HG03342 (cell line): ENCODE measurements around the gene KIAA1671.
"Not testable (repeated sequence)": the region's sequence is repeated elsewhere in the genome, so short reads cannot be mapped to it uniquely, and the experiment has no call there.

Experiments used
- ATAC-seq: cut with Tn5 transposase; IDR thresholded peaks from one replicate; pipeline ENCODE4 v1.9.1; 2021; ENCODE audit warnings: mild to moderate bottlenecking, moderate library complexity; ENCODE audit not compliant: unreplicated experiment

The KIAA1671 gene

GRCh38 chr22:24951942-24952836 lies at the start of gene KIAA1671:
Gene KIAA1671 (plus strand): TSS chr22:24952716. CDS start chr22:25028000, 75,284 bp downstream.
- peak; percentile 83 for ATAC-seq

- ATAC-seq: no peak
Measured at GRCh38 chr22:24905909-24906308, 46.6 kb upstream of the KIAA1671 start.

- not testable (repeated sequence) for ATAC-seq
Measured at GRCh38 chr22:24907101-24907500, 45.4 kb upstream of the KIAA1671 start.

DNA sequence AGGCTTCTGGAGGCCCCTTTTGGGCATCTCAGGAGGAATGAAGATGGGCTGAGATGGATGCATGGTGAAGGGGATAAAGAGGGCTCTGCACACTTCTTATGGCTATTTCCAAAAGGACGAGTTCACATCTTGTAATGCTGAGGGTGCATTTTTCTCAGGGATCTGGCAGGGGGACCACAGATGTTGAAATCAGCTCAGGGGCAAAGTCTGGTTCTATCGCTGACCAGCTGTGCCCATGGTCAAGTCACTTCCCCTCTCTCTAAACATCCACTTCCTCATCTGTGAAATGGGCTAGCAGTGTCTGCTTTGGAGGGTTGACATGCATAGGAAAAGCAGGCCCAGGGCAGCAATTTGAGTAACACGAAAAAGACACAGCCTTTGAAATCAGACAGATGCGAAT lies 32.5 kb upstream of the KIAA1671 start:
- no peak for ATAC-seq

GRCh38 chr22:24925586-24926427 lies 26.7 kb upstream of the KIAA1671 start:
- no peak for ATAC-seq

- ATAC-seq: no peak
Measured at GRCh38 chr22:24926428-24926725, 26.1 kb upstream of the KIAA1671 start.

DNA sequence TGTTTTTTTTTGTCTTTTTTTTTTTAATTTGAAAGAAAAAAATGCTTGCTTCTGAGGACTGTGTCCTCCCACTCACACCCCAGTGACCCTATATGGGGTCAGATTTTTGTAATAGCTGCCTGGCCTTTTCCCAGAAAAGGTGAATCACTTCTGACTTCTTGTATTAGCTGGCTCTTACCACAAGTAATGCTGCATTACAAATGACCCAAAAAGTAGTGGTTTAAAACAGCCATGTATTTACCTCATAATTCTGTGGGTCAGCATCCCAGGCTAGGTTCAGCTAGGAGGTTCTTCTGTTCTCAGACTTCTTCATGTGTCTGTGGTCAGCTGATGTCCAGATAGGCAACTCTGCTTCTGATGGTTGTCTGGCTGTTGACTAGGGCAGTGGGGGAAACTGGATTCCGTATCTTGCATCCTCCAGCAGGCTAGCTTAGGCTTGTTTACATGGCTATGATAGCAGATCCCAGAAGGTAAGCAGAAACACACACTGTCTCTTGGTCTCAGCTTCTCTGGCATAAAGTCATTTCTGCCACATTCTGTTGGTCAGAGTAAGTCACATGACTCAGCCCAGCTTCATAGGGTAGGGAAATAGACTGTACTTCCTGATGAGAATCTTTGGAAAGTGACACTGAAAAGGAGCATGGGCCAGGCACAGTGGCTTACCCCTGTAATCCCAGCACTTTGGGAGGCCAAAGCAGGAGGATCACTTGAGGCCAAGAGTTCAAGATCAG lies 25.5 kb upstream of the KIAA1671 start:
- no peak for ATAC-seq

DNA sequence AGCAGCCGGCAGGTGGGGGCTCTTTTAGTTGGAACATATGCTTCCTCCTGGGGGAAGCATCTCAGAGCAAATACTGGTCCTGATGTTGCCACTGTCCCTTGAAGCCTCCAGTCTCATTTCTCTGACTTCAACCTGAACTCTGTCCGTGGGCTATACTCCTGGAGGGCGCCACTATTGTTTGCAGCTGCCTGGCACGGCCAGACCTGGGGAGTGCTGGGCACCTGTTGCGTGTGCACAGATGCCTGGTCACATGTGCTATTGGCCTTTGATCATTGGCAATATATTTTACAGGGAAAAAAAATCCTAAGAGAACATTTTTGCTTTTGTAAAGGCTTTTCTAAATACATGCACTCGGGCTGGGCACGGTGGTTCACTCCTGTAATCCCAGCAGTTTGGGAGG lies 24.2 kb upstream of the KIAA1671 start:
- ATAC-seq: no peak

GRCh38 chr22:24930678-24931077 lies 21.8 kb upstream of the KIAA1671 start:
- no peak for ATAC-seq

DNA sequence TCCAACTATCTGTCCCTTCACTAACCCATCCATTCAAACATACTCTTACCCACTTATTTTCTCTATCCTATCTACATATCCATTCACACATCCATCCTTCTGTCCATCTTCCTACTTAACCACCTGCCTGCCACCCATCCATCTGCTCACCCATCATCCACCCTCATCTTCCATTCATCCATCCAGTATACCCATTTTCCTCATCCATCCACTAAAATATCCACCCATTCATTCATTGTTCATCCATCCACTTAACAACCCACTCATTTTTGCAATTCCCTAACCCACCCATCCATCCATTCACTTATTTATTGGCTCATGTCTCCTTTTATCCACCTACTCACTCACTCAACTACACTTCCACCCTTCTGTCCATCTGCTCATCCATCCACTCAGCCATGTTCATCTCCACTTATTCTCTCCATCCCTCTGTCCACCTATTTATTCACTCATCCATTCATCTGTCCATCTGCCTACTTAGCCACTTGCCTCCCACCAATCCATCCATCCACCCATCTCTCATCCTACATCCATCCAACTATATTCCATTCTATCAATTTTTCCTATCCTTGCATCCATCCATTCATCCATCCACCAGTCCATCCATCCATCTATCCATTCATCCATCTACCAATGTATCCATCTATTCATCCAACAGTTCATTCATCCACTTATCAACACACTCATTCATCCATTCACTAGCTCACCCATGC lies 16.6 kb upstream of the KIAA1671 start:
- ATAC-seq: no peak

- no peak for ATAC-seq
Measured at GRCh38 chr22:24937114-24937513, 15.4 kb upstream of the KIAA1671 start.

GRCh38 chr22:24938741-24939341 lies 13.7 kb upstream of the KIAA1671 start:
- ATAC-seq: no peak

GRCh38 chr22:24942301-24942700 lies 10.2 kb upstream of the KIAA1671 start:
- no peak for ATAC-seq

GRCh38 chr22:24944217-24944937 lies 8.1 kb upstream of the KIAA1671 start:
- ATAC-seq: no peak

- ATAC-seq: no peak
Measured at GRCh38 chr22:24945430-24945829, 7.1 kb upstream of the KIAA1671 start.

DNA sequence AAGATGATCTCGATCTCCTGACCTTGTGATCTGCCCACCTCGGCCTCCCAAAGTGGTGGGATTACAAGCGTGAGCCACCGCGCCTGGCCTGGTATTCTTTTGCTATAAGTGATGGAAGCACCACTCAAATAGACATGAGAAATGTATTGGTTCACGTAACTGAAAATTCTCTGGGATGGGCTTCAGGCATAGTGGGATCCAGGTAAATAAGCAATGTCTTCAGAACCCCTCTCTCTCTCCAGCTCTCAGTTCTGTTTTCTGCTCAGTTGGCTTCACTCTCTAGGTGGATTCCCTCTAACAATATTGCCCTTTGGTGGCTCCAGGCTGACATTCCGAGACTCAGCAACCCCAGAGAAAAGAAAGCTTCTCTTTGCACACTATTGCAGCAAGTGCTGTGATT lies 5.1 kb upstream of the KIAA1671 start:
- no peak for ATAC-seq

- ATAC-seq: no peak
Measured at GRCh38 chr22:24947881-24948280, 4.6 kb upstream of the KIAA1671 start.

- ATAC-seq: no peak
Measured at GRCh38 chr22:24948356-24949202, 3.9 kb upstream of the KIAA1671 start.
